ENCODE results near the gene ADAMTS2. TPM values are rescaled to one million over a fixed set of nuclear protein-coding genes. Genes with fewer than 3 reads are reported as not detected.

The ADAMTS2 gene
- total RNA-seq, 1 experiment from 2014 or later = not detected

DNA sequence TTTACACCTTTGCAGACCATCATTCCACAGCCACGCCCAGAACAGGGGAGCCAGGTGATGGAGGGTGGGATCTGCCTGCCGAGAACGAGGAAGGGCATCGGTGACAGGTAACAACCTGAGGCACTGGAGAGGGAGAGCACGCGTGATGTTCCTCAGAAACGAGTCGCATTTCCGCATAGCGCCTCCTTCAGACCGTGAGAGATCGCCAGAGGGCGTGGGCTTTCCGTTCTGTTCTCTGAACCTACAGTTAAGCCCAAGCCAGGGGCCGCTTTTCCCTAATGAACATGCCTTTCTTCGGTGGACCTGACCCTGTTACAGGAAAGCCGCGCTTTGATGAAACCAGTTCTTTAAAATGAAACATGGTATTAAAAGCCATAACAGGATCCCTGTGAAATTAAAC is 17.1 kb upstream of the ADAMTS2 start:
- Histone ChIP-seq H3K27me3 (no peaks in the 10 kb centered on the region), H3K9me3 (replicated peaks) (no peaks in the 10 kb centered on the region), H3K27ac (no peak overlapping the region), H3K4me3 (no peak overlapping the region), H3K4me1 (no peaks in the 10 kb centered on the region), H3K36me3 (no peaks in the 10 kb centered on the region)
- DNase-seq = no peak

- no peaks in the 10 kb centered on the region for H3K27me3 ChIP-seq
- no peaks in the 10 kb centered on the region for H3K9me3 ChIP-seq (replicated peaks)
- no peaks in the 10 kb centered on the region for H3K4me1 ChIP-seq
- no peaks in the 10 kb centered on the region for H3K36me3 ChIP-seq
- no peak for DNase-seq
- no peak overlapping the region for H3K27ac ChIP-seq
- H3K4me3 ChIP-seq = no peak overlapping the region
Observed at GRCh38 chr5:179361037-179361603, 15.9 kb upstream of the ADAMTS2 start.

- no peak overlapping the region for H3K4me3 ChIP-seq
- no peak for DNase-seq
- H3K27ac ChIP-seq = no peak overlapping the region
- no peaks in the 10 kb centered on the region for H3K27me3 ChIP-seq
- H3K4me1 ChIP-seq = no peaks in the 10 kb centered on the region
- no peaks in the 10 kb centered on the region for H3K36me3 ChIP-seq
- no peaks in the 10 kb centered on the region for H3K9me3 ChIP-seq (replicated peaks)
Observed at GRCh38 chr5:179357031-179357430, 11.8 kb upstream of the ADAMTS2 start.

GRCh38 chr5:179355976-179356974 is 11.0 kb upstream of the ADAMTS2 start:
- no peak for DNase-seq
- Histone ChIP-seq H3K27ac (no peak overlapping the region), H3K27me3 (no peaks in the 10 kb centered on the region)

DNA sequence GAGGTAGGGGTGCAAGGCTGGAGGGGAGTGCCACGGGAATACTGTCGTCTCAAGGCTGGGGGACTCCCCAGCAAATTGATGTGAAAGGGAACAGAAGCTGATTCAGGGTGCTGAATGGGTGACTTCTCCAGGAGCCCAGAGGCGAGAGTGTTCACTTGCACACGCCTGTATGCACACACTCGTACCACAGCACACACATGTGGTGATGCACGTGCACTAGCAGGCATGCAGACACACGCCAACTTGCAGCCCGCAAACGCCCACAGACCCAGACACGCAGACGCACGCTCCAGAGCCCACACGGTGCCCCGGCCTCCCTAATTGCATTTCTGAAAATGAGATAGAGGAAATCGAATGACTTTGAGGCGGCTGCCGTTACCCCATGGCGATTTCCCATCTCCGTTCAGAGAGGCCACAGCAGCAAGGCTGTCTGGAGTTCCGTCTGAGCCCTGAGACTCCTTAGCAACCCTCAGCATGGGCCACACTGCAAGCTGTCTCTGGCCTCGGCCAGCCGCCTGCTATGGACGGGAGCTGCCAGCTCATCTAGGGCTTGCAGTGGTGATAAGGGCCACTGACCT is 9.1 kb upstream of the ADAMTS2 start:
- no peak overlapping the region for H3K27ac ChIP-seq
- no peak for DNase-seq
- no peaks in the 10 kb centered on the region for H3K4me1 ChIP-seq
- H3K36me3 ChIP-seq = no peaks in the 10 kb centered on the region
- no peaks in the 10 kb centered on the region for H3K9me3 ChIP-seq (replicated peaks)
- no peaks in the 10 kb centered on the region for H3K27me3 ChIP-seq
- no peak overlapping the region for H3K4me3 ChIP-seq

More at GRCh38 chr5:179355976-179356974, 11.0 kb upstream of the ADAMTS2 start:
- Histone ChIP-seq H3K9me3 (replicated peaks) (no peaks in the 10 kb centered on the region), H3K4me3 (no peak overlapping the region), H3K36me3 (no peaks in the 10 kb centered on the region), H3K4me1 (no peaks in the 10 kb centered on the region)

DNA sequence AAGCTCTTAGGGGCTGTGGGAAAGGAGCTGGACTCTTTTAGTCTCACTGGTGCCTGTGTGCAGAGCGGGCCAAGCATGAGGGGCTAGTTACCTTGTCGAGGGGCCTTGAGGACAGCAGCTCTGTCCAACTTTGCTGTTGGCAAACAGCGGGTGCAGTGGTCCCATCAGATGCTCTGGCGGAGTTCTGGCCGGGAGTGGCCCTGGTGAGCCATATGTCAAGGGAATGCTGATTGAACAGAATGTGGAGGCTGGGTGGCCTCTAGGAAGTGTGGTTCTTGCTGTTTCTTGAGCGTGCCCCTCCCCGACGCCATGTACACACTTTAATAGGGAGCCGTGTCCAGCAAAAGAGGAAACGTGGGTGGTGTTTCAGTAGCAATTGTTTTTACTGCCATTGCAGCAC is 3.6 kb upstream of the ADAMTS2 start:
- Histone ChIP-seq H3K9me3 (replicated peaks) (no peaks in the 10 kb centered on the region), H3K27me3 (no peaks in the 10 kb centered on the region), H3K27ac (no peak overlapping the region), H3K36me3 (no peaks in the 10 kb centered on the region), H3K4me3 (no peak overlapping the region), H3K4me1 (no peaks in the 10 kb centered on the region)
- no peak for DNase-seq

- Histone ChIP-seq H3K9me3 (replicated peaks) (no peaks in the 10 kb centered on the region), H3K27me3 (no peaks in the 10 kb centered on the region), H3K27ac (no peak overlapping the region), H3K4me3 (no peak overlapping the region), H3K4me1 (no peaks in the 10 kb centered on the region), H3K36me3 (no peaks in the 10 kb centered on the region)
- no peak for DNase-seq
Observed at GRCh38 chr5:179348011-179348530, 2.8 kb upstream of the ADAMTS2 start.

- Histone ChIP-seq H3K27ac (no peak overlapping the region), H3K9me3 (replicated peaks) (no peaks in the 10 kb centered on the region), H3K36me3 (no peaks in the 10 kb centered on the region), H3K4me3 (no peak overlapping the region), H3K27me3 (no peaks in the 10 kb centered on the region), H3K4me1 (no peaks in the 10 kb centered on the region)
- no peak for DNase-seq
Observed at GRCh38 chr5:179347581-179347980, 2.3 kb upstream of the ADAMTS2 start.

DNA sequence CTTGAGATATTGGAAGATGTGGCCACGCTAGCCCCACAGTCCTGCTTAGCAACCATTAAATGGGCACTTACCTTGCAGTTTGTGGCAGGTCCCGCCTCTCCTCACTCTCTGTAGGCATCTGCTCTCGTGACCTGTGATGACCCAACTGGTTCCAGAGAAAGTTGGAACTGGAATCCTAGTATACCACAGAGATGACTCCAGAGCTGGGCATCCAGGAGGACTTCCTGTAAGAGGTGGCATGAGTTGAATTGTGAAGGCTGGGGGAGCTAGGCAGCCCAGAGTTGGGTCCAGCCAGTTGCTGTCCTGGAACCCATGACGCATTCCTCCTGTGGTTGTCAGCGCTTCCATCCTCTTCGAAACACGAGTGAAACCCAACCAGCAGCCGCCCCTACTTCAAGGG is 1.6 kb upstream of the ADAMTS2 start:
- H3K9me3 ChIP-seq (replicated peaks) = no peaks in the 10 kb centered on the region
- no peaks in the 10 kb centered on the region for H3K27me3 ChIP-seq
- DNase-seq = no peak
- H3K27ac ChIP-seq = no peak overlapping the region
- no peak overlapping the region for H3K4me3 ChIP-seq
- no peaks in the 10 kb centered on the region for H3K4me1 ChIP-seq
- no peaks in the 10 kb centered on the region for H3K36me3 ChIP-seq

DNA sequence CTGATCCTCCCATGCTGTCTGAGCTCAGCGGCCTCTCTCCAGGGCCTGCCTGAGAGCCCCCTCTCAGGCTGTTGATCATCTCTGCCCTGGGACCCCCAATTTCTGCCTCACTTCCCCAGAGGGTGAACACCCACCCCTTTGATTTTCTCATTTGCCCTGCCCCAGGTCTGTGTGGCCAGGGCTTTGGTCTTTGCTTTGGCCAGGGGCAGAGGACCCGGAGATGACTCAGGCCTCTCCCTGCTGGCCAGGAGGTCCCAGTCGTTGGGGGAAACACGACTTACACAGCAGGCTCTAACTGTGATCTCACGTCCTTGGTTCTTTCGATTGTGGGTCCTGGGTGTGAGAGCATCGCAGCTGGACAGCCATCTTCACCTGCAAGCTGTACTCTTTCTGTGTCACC is 1.1 kb upstream of the ADAMTS2 start:
- Histone ChIP-seq H3K27me3 (no peaks in the 10 kb centered on the region), H3K4me3 (no peak overlapping the region), H3K36me3 (no peaks in the 10 kb centered on the region), H3K27ac (no peak overlapping the region), H3K4me1 (no peaks in the 10 kb centered on the region), H3K9me3 (replicated peaks) (no peaks in the 10 kb centered on the region)
- no peak for DNase-seq

DNA sequence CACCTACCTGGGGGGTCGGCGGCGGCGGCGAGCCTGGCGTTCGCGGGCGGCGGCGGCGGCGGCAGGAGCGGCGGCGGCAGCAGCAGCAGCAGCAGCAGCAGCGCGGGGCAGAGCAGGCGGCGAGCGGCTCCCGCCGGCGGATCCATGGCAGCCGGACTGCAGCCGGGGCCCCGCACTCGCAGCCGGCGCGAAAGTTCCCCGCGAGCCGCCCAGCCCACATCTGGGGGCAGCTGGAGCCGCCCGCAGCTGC is 153 bp downstream of the ADAMTS2 start:
- Histone ChIP-seq H3K36me3 (no peaks in the 10 kb centered on the region), H3K9me3 (replicated peaks) (no peaks in the 10 kb centered on the region), H3K4me3 (no peak overlapping the region), H3K4me1 (no peaks in the 10 kb centered on the region), H3K27ac (no peak overlapping the region), H3K27me3 (no peaks in the 10 kb centered on the region)
- DNase-seq = no peak

- Histone ChIP-seq H3K9me3 (replicated peaks) (no peaks in the 10 kb centered on the region), H3K4me1 (no peaks in the 10 kb centered on the region), H3K27me3 (no peaks in the 10 kb centered on the region), H3K27ac (no peak overlapping the region), H3K4me3 (no peak overlapping the region), H3K36me3 (no peaks in the 10 kb centered on the region)
- DNase-seq = no peak
Observed at GRCh38 chr5:179344431-179345182, 654 bp downstream of the ADAMTS2 start.

DNA sequence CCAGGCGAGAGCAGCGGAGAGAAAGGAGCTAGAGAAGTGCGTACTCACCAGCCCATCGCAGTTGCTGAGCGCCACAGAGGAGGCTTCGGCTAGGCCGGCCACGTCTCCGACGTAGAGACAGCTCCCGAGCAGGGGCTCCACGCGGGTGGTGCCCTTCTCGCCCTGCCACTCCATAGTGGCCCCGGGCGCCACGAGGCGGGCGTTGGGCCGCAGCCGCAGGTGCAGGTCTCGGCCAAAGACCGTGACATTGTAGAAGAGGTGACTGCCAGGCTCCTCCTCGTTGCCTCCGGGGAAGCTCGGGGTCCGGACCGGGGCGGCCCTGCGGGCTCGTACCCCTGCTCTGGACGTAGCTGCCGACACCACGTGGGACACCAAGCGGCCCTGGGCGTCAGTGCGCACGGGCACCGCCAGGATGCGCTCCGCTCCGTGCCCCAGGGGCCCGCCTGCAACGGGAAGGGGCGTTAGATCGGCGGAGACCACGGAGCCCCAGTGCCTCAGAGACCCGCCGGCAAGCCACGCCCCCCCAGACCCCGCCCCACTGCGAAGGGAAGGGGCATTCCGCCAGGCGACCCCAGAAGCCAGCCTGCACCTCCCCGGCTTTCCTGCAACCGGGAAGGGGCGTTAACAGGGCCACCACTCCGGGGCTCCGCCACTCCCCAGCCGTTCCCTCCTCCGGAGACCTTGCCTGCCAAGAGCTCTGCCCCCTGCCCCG is 1.4 kb downstream of the ADAMTS2 start:
- DNase-seq = no peak
- Histone ChIP-seq H3K27ac (no peak overlapping the region), H3K9me3 (replicated peaks) (no peaks in the 10 kb centered on the region), H3K36me3 (no peaks in the 10 kb centered on the region), H3K4me3 (no peak overlapping the region), H3K4me1 (no peaks in the 10 kb centered on the region), H3K27me3 (no peaks in the 10 kb centered on the region)

DNA sequence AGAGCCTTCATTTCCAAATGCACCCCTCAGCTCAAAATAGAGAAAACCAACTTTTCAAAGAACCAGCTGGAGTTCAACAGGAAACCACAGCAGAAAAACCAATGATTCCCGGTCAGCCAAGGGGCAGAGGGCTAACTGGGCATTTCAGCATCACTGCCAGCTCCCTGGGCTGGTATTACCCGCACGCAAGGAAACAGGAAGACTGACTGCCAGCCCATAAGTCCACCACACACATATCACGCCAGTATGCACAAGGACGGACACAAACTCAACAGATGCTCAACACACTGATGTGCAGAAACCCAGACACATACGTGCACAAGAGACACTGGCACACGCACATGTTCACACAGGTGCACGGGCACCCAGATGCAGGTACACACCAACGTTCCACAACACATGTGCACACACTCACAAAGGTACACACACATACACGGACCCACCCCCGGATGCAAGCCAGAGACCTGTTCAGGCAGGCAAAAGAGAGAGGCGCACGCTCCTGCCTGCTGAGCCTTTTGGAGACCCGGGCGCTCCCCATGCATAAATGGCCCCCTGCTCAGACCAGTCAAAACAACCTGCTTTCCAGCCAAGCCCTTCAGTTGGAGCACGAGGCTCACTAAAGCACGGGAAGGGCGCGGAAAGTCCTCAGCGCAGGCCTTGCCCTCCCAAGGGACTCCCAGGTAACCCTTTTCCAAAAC is 2.1 kb downstream of the ADAMTS2 start:
- no peaks in the 10 kb centered on the region for H3K4me1 ChIP-seq
- no peaks in the 10 kb centered on the region for H3K27me3 ChIP-seq
- no peak overlapping the region for H3K27ac ChIP-seq
- no peaks in the 10 kb centered on the region for H3K9me3 ChIP-seq (replicated peaks)
- no peak for DNase-seq
- H3K36me3 ChIP-seq = no peaks in the 10 kb centered on the region
- no peak overlapping the region for H3K4me3 ChIP-seq
